GM18861 (cell line): Measurements from ENCODE around the gene CGB5.
"Not testable (repeated sequence)": the region's sequence is repeated elsewhere in the genome, so short reads cannot be mapped to it uniquely, and the experiment has no call there.

Source experiments
- ATAC-seq: cut with Tn5 transposase; IDR thresholded peaks from one replicate; pipeline ENCODE4 v1.9.1; 2021; ENCODE audit not compliant: unreplicated experiment

CGB5 gene

GRCh38 chr19:49043548-49043947 lies at the start of gene CGB5:
Gene CGB5 (plus strand): TSS chr19:49043848. CDS start chr19:49044210, 362 bp downstream.
- ATAC-seq, result not testable (repeated sequence)

- no peak for ATAC-seq
These were observed 49.6 kb upstream of the CGB5 start for GRCh38 chr19:48994035-48994386.

- ATAC-seq, result no peak
These were observed 45.7 kb upstream of the CGB5 start for GRCh38 chr19:48997972-48998371.

GRCh38 chr19:48999481-49000325 lies 43.9 kb upstream of the CGB5 start:
- no peak for ATAC-seq

- ATAC-seq, result no peak
These were observed 39.5 kb upstream of the CGB5 start for GRCh38 chr19:49004133-49004532.

- ATAC-seq, result no peak
These were observed 38.6 kb upstream of the CGB5 start for GRCh38 chr19:49004964-49005614.

GRCh38 chr19:49006905-49007304 lies 36.7 kb upstream of the CGB5 start:
- no peak for ATAC-seq

- no peak for ATAC-seq
These were observed 33.8 kb upstream of the CGB5 start for GRCh38 chr19:49009828-49010227.

GRCh38 chr19:49010453-49010852 lies 33.2 kb upstream of the CGB5 start:
- ATAC-seq, result no peak

- ATAC-seq, result no peak
These were observed 32.5 kb upstream of the CGB5 start for GRCh38 chr19:49011194-49011593.

GRCh38 chr19:49014123-49014869 lies 29.4 kb upstream of the CGB5 start:
- ATAC-seq, result no peak

- ATAC-seq, result no peak
These were observed 28.8 kb upstream of the CGB5 start for GRCh38 chr19:49014870-49015255.

- ATAC-seq, result no peak
These were observed 27.4 kb upstream of the CGB5 start for GRCh38 chr19:49016067-49016839.

- no peak for ATAC-seq
These were observed 26.5 kb upstream of the CGB5 start, which contains the start of gene LHB for GRCh38 chr19:49017041-49017665. Gene LHB (minus strand): TSS chr19:49017091. CDS start chr19:49017081, 10 bp downstream.

- ATAC-seq, result no peak
These were observed 25.8 kb upstream of the CGB5 start for GRCh38 chr19:49017666-49018351.

GRCh38 chr19:49018388-49019241 lies 25.0 kb upstream of the CGB5 start:
- ATAC-seq, result not testable (repeated sequence)

GRCh38 chr19:49019242-49019932 lies 24.3 kb upstream of the CGB5 start:
- ATAC-seq, result no peak

- ATAC-seq, result no peak
These were observed 23.3 kb upstream of the CGB5 start for GRCh38 chr19:49020342-49020741.
